DMS 273 treated with DMSO at 0.1 percent for 48 hours (cell line): Measurements from ENCODE around the gene PXDC1.
"Not testable (repeated sequence)": the region's sequence is repeated elsewhere in the genome, so short reads cannot be mapped to it uniquely, and the experiment has no call there.

Source experiments
- DNase-seq: peaks from one replicate; lab custom pipeline; 2025; lab: John Stamatoyannopoulos, UW

PXDC1 gene

GRCh38 chr6:3731700-3732099 is 19.8 kb downstream of the PXDC1 start:
- no peak for DNase-seq

GRCh38 chr6:3729603-3730344 is 21.7 kb downstream of the PXDC1 start:
- DNase-seq = no peak

GRCh38 chr6:3727593-3728108 is 23.9 kb downstream of the PXDC1 start:
- DNase-seq = no peak

GRCh38 chr6:3727036-3727435 is 24.5 kb downstream of the PXDC1 start:
- DNase-seq = no peak

GRCh38 chr6:3726421-3726820 is 25.1 kb downstream of the PXDC1 start:
- no peak for DNase-seq

GRCh38 chr6:3725145-3726047 is 26.1 kb downstream of the PXDC1 start:
- no peak for DNase-seq

- DNase-seq = no peak
Observed at GRCh38 chr6:3724451-3725144, 26.9 kb downstream of the PXDC1 start.

- no peak for DNase-seq
Observed at GRCh38 chr6:3723966-3724365, 27.5 kb downstream of the PXDC1 start.

- DNase-seq = no peak
Observed at GRCh38 chr6:3723251-3723650, 28.3 kb downstream of the PXDC1 start.

GRCh38 chr6:3722785-3723184 is 28.7 kb downstream of the PXDC1 start:
- DNase-seq = no peak

- DNase-seq = no peak
Observed at GRCh38 chr6:3721810-3722621, 29.5 kb downstream of the PXDC1 start.

GRCh38 chr6:3720770-3721169 is 30.7 kb downstream of the PXDC1 start:
- DNase-seq = not testable (repeated sequence)

GRCh38 chr6:3719462-3720308 is 31.8 kb downstream of the PXDC1 start:
- no peak for DNase-seq

GRCh38 chr6:3718407-3718806 is 33.1 kb downstream of the PXDC1 start:
- no peak for DNase-seq

- no peak for DNase-seq
Observed at GRCh38 chr6:3715285-3715684, 36.2 kb downstream of the PXDC1 start.

- no peak for DNase-seq
Observed at GRCh38 chr6:3714768-3715167, 36.7 kb downstream of the PXDC1 start.

- no peak for DNase-seq
Observed at GRCh38 chr6:3714111-3714510, 37.4 kb downstream of the PXDC1 start.

GRCh38 chr6:3712827-3713665 is 38.5 kb downstream of the PXDC1 start:
- DNase-seq = no peak

GRCh38 chr6:3711776-3712175 is 39.7 kb downstream of the PXDC1 start:
- no peak for DNase-seq

- DNase-seq = no peak
Observed at GRCh38 chr6:3710403-3710802, 41.1 kb downstream of the PXDC1 start.
